DOHH2 (cell line): ENCODE data around the gene SAMD10.

Source experiments
- CTCF ChIP-seq: fragments of 200-600 bp; sonication (generic); IDR thresholded peaks from one replicate; pipeline ENCODE4 v1.5.1; 2014; ENCODE audit warnings: antibody characterized with exemption, mild to moderate bottlenecking, low read depth, low read length; ENCODE audit not compliant: poor library complexity, severe bottlenecking
- EZH2phosphoT487 ChIP-seq: fragments of 200-600 bp; sonication (generic); IDR thresholded peaks from 2 replicates; pipeline ENCODE4 v1.6.1; 2017; ENCODE audit warnings: borderline replicate concordance, mild to moderate bottlenecking, antibody characterized with exemption, low read length, moderate library complexity, mixed read lengths

DNA sequence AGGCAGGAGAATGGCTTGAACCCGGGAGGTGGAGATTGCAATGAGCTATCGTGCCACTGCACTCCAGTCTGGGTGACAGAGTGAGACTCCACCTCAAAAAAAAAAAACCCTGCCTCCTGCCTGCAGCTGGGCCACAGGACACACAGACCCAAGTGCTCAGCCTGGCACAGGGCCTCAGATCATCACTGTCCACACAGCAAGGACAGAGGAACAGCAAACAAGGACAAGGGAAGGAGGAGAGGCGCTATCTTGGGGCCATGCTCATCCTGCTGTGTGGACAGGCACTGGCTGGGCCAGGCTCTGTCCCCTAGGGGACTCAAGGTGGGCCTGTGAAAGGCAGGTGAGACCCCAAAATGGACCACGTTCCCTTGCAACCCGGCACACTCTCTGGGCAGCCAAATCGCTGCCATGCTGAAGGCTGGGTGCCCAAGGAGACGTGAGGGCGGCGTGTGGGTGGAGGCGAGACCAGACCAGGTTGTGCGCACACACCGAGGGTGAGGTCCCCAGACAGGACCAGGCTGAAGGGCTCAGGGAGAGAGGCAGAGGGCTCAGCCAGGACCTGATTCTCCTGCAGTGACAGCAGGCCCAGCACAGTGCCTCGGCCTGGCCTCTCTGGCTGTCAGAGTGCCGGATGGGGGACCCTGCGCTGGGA, 32.3 kb downstream of the SAMD10 start:
- TF ChIP-seq CTCF (no peak), EZH2phosphoT487 (no peak)
